Stimulated activated CD8-positive, alpha-beta memory T cell treated with anti-CD3 and anti-CD28 coated beads, Interleukin-15, amount 100 ng/mL, for 1 hour (primary cell): ENCODE measurements around the gene PIM1.
"Not testable (repeated sequence)": the region's sequence is repeated elsewhere in the genome, so short reads cannot be mapped to it uniquely, and the experiment has no call there.

Experiments
- DNase-seq: peaks from one replicate; pipeline ENCODE4 v3.0.0-alpha.2; 2020; ENCODE audit warnings: low read depth

PIM1 gene

DNA sequence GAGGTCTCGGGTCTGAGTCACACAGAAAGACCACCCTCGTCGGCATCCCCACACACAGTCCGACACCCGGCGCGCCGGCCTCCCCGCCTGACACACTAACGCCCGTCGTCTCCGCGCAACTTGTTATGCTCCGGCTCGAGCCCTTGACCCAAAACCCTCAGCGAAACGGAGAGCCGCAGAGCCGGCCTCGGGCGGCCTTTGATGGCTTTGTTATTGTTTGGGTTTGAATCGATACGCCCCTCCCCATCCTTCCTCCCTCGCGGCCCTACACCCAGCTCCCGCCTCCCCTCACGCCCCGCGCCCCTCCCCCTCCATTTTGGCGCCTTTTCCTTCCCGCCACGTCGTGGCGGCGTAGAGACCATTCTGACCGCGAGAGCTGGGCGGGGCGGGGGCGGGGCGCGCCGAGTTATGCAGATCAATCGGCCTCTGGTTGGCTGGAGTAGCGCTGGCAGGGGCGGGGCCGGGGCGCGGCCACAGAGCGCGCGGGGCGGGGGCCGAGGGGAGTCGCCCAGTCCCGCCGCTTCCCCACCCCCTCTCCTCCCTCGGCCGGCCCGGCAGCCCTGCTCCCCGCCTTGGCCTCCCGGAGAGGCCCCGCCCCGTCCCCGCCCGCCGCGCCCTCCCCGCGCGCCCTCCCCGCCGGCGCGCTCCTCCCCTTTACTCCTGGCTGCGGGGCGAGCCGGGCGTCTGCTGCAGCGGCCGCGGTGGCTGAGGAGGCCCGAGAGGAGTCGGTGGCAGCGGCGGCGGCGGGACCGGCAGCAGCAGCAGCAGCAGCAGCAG is at the start of gene PIM1:
TSS of gene PIM1 (plus strand) at position 657 of the 777 bp plus-strand sequence. CDS start 424 bp downstream, outside the sequence.
- DNase-seq, result peak; percentile 97

- no peak for DNase-seq
These were observed 48.4 kb upstream of the PIM1 start for GRCh38 chr6:37121556-37121955.

- DNase-seq, result no peak
These were observed 47.1 kb upstream of the PIM1 start for GRCh38 chr6:37122861-37123260.

DNA sequence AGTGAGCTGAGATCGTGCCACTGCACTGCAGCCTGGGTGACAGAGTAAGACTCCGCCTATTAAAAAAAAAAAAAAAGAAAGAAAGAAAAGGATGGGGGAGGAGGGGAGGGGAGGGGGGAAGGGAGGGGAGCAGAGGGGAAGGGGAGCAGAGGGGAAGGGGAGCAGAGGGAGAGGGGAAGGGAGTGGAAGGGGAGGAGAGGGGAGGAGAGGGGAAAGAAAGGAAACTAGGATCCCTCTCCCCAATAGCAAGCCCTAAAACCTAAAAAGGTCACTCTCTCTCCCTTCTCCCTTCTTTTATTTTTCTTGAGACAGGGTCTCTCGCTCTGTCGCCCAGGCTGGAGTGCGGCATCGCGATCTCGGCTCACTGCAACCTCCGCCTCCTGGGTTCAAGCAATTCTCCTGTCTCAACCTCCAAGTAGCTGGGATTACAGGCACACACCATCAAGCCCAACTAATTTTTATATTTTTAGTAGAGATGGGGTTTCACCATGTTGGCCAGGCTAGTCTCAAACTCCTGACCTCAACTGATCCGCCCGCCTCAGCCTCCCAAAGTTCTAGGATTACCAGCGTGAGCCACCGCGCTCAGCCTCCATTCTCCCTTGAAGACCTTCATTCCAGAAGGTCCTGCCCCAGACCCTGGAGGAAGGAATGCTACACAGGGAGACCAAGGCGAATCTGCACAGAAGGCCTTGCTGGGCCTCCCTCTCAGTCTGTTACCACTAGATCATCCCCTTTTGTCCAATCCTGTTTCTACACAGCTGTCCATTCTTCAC is 45.8 kb upstream of the PIM1 start:
- DNase-seq, result no peak

DNA sequence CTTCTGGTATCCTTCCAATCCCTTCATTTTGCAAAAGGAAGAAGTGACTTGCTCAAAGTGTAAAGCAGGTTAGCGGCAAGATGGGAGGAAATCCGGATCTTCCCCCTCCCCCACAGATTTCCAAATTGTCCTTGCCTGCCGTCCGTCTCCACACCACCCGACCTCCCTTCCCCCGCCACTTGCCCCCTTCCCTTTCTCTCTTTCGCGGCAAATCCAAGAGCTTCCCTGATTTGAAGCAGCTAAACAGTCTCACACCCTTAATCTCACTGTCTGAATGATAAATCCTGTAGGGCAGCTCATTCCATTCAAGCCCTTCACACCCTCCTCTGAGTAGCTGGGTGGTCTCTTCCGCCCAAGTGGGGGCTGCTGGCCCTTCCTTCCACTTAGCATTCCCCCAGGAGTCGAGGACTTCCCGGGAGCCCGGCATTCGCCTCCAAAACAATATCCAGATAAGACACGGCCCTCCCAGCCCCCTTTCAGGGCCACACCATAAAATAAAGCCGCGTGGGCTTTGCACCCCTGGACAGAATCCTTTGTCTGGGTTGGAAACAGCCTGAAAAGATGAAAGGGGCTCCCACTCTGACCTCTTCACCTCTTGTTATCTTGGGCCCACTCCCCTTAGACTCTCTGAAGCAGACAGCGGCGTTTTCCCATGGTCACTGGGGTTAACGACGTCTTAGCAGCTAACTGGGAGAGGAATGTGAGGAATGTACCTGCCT is 44.0 kb upstream of the PIM1 start:
- no peak for DNase-seq

- no peak for DNase-seq
These were observed 43.4 kb upstream of the PIM1 start for GRCh38 chr6:37126493-37126958.

DNA sequence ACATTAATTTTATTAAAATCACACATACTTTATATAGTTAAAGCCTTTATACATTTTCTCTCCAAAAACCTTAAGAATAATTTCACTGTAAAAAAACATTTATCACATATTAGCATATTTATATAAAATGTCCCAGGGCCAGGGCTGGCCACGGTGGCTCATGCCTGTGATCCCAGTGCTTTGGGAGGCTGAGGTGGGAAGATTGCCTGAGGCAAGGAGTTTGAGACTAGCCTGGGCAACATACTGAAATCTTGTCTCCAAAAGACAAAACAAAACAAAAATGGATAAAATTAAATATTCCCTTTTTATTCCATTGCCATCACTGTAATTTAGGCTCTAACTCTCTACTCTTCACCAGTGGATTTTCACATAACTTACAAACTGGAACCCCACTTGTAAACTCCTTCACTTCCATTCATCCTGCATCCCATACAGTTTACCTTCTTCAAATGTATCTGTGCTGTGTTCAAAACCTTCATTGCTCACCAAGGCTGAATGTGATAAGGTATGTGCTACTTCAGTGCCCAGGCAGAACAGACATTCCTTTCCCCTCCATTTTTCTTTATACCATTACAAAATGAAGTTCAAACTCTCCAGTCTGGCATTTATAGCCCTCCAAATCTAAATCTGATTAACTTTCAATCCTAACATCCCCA is 42.9 kb upstream of the PIM1 start:
- DNase-seq, result no peak

- DNase-seq, result no peak
These were observed 41.7 kb upstream of the PIM1 start for GRCh38 chr6:37127961-37128862.

DNA sequence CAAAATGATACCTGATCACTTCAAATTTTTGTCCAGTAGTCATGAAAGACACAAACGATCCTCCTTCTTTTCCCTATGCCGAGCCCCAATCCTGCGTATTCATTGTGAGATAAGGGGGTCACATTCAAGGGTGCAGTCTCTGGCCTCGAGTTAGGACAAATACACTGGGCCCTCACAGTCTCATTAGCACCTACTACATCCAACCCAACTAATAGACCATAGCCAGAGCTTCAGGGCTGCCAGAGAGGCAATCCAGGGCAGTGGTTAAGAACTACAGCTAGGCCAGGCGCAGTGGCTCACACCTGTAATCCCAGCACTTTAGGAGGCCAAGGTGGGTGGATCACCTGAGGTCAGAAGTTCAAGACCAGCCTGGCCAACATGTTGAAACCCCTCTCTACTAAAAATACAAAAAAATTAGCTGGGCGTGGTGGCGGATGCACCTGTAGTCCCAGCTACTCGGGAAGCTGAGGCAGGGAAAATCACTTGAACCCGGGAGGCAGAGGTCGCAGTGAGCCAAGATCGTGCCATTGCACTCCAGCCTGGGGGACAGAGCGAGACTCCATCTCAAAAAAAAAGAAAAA is 41.0 kb upstream of the PIM1 start:
- not testable (repeated sequence) for DNase-seq

DNA sequence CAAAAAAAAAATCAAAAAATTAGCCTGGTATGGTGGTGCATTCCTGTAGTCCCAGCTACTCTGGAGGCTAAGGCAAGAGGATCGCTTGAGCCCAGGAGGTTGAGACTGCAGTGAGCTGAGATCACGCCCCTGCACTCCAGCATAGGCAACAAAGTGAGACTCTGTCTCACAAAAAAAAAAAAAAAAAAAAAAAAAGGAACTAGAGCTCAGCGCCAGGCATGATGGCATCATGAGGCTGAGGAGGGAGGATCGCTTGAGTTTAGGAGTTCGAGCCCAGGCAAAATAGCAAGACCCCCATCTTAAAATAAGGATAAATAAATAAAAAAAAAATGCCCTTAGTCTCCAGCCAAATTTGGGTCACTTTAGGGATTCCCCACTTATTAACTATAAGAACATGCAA is 40.4 kb upstream of the PIM1 start:
- DNase-seq, result no peak

DNA sequence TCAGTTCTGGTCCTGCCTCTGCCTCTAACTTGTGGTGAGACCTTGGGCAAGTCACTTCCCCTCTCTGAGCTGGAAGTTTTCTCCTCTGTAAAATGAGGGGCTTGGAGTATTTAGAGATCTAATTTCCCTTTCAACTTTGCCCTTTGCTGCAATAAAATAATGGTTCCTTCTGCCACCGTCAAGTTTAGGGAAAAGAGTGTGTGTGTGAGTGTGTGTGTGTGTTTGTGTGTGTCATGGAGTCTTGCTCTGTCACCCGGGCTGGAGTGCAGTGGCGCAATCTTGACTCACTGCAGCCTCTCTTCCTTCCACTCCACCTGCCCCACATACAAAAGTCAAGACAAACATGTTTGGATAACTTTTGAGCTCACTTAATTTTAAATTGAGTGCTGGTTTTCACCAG is 39.2 kb upstream of the PIM1 start:
- DNase-seq, result no peak

GRCh38 chr6:37131104-37131959 is 38.6 kb upstream of the PIM1 start:
- DNase-seq, result no peak

DNA sequence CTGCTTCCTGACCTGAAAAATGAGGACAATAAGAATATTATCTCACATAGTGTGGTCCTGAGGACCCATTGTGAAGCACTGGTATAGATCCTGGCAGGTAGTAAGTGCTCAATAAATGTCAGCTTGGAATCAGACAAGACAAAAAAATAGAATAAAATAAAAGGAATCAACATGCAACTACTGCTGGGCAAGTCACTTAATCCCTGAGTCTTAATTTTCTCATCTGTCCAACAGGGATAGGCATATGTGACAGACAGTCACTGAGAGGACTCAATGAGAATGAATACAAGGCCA is 38.0 kb upstream of the PIM1 start:
- DNase-seq, result no peak

DNA sequence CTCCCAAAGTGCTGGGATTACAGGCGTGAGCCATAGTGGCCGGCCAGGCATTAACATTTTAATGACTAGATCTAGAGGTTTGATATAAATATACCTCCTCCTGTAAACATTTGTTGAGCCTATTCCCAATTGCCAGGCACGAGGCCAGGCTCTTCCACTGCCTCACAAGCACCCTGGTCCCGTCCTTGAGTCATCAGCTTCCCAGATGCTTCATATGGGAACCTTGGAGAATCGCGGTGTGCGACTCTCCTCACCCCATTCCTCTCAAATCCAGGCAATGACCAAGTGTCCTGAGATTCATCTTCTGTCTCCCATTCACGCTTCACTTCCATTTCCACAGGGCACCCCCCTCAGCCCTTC is 35.9 kb upstream of the PIM1 start:
- DNase-seq, result no peak

DNA sequence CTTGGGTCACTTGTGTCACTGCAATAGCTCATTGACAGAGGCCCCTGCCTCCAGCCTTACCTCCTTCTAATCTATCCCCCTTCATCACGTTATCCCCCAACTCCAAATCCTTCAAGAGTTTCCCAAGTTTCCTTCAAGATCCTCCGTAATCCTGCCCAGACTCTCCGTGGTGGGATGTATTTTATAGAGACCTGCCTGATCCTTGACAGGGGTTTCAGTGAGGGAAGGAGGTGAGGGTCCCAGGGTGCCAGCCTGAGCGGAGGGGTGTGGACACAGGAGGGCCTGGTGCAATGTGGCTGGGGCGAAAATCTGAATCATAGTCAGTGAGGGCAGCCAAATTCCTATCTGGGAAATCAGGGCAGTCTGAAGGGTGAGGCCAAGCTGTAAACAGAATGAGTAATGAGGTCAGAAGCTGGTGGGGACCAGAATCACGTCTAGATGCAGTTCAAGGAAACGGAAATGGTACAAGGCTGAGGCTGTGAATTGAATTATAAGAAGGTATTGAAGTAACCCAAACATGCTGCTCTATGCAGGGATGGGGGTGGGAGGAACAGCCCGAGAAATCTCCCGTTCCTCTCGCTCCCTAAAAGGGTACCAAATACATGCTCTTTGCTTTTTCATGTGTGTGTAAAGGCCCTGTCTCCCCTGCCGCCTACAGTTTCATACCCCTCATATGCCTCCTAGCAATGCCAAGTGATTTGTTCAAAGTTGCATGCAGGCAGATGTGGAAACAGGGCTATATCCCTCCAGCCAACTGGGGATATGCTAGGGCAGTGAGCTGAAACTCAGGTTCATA is 35.4 kb upstream of the PIM1 start:
- DNase-seq, result no peak

DNA sequence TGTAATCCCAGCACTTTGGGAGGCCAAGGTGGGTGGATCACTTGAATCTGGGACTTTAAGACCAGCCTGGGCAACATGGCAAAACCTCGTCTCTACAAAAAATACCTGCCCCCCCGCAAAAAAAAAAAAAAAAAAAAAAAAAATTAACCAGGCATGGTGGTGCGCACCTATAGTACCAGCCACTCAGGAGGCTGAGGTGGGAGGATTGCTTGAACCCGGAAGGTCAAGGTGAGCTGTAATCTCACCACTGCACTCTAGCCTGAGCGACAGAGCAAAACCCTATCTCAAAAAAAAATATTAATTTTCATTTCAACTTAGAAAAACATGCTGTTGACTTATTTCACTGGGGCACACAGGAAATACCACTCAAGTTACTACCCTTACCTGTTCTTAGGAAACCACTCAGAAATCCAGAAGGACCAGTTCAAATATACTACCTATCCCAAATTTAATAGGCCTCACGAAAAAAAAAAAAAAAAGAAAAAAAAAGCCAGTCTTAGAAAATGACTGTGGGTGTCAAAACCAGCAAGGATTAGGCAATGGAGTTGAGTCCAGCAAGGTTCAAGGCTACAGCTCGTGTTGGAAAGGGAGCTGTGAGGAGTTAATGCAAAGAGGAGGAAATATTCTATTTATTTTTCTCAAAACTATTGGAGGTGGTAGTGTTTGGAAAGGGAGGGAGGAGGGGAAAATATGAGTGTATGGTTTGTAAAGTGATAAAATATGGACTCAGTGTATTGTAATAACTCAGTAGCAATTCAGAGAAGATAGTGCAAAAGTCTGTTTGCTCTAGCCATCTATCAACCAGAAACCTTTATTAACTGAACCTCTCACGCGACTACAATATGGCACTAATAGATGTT is 33.9 kb upstream of the PIM1 start:
- DNase-seq, result no peak

GRCh38 chr6:37136821-37137200 is 33.1 kb upstream of the PIM1 start:
- no peak for DNase-seq
